Loucy (cell line): ENCODE measurements around the gene DNASE1.

ENCODE experiments used
- H2AFZ ChIP-seq: fragments of 200-600 bp; sonication (generic); 2 replicates; pipeline ENCODE4 v1.6.0; 2016; ENCODE audit warnings: antibody characterized with exemption, mild to moderate bottlenecking, low read length, moderate library complexity
- H3F3A ChIP-seq: fragments of 200-600 bp; 2 replicates; pipeline ENCODE4 v1.6.0; 2016; ENCODE audit warnings: antibody characterized with exemption, low read depth, mild to moderate bottlenecking
- H3K27me3 ChIP-seq: fragments of 200-600 bp; sonication (generic); 2 replicates; pipeline ENCODE4 v1.6.1; 2014; ENCODE audit warnings: low read length, mild to moderate bottlenecking; ENCODE audit not compliant: insufficient read depth, poor library complexity, severe bottlenecking
- H3K36me3 ChIP-seq: fragments of 200-600 bp; sonication (generic); 2 replicates; pipeline ENCODE4 v1.6.1; 2016; ENCODE audit warnings: low read length; ENCODE audit not compliant: insufficient read depth
- H3K4me1 ChIP-seq: fragments of 200-600 bp; sonication (generic); 2 replicates; pipeline ENCODE4 v1.5.1; 2014; ENCODE audit warnings: low read length, mild to moderate bottlenecking; ENCODE audit not compliant: insufficient read depth, poor library complexity, severe bottlenecking
- H3K4me2 ChIP-seq: fragments of 200-600 bp; sonication (generic); 2 replicates; pipeline ENCODE4 v1.6.0; 2014; ENCODE audit warnings: antibody characterized with exemption, low read length, low read depth, mild to moderate bottlenecking; ENCODE audit not compliant: poor library complexity, severe bottlenecking
- H3K4me3 ChIP-seq: fragments of 200-600 bp; sonication (generic); 2 replicates; pipeline ENCODE4 v1.5.1; 2014; ENCODE audit warnings: low read length, mild to moderate bottlenecking, mixed read lengths; ENCODE audit not compliant: poor library complexity, severe bottlenecking
- H3K79me2 ChIP-seq: fragments of 200-600 bp; sonication (generic); 2 replicates; pipeline ENCODE4 v1.6.1; 2014; ENCODE audit warnings: low read length; ENCODE audit not compliant: insufficient read depth
- H3K9ac ChIP-seq: fragments of 200-600 bp; sonication (generic); 2 replicates; pipeline ENCODE4 v1.6.0; 2014; ENCODE audit warnings: mild to moderate bottlenecking, low read depth, low read length, moderate library complexity; ENCODE audit not compliant: poor library complexity, severe bottlenecking
- H3K9me2 ChIP-seq: fragments of 200-600 bp; sonication (generic); replicated peaks from 2 replicates; pipeline ENCODE4 v1.6.1; 2016; ENCODE audit warnings: low read depth, low read length, mixed read lengths
- H3K9me3 ChIP-seq: fragments of 200-600 bp; sonication (generic); 2 replicates; pipeline ENCODE4 v1.6.1; 2014; ENCODE audit warnings: mild to moderate bottlenecking, antibody characterized with exemption, low read length, low read depth; ENCODE audit not compliant: insufficient read depth
- H4K20me1 ChIP-seq: fragments of 200-600 bp; sonication (generic); 2 replicates; pipeline ENCODE4 v1.6.0; 2014; ENCODE audit warnings: antibody characterized with exemption, low read length, mild to moderate bottlenecking; ENCODE audit not compliant: insufficient read depth, poor library complexity, severe bottlenecking
- EZH2phosphoT487 ChIP-seq: fragments of 200-600 bp; IDR thresholded peaks from 2 replicates; pipeline ENCODE4 v1.6.1; 2018; ENCODE audit warnings: antibody characterized with exemption, mild to moderate bottlenecking, moderate library complexity, borderline replicate concordance
- TF ChIP-seq, protein P1 (sequence below): fragments of 200-600 bp; sonication (generic); conservative IDR thresholded peaks from 2 replicates; pipeline ENCODE4 v1.5.1; 2014; ENCODE audit warnings: mild to moderate bottlenecking, antibody characterized with exemption, low read length

The DNASE1 gene

GRCh38 chr16:3662601-3663000 is 8.1 kb downstream of the DNASE1 start:
- H3K36me3 ChIP-seq: peaks cover 4% of the 10 kb centered on the region; the same call in 1 of the 2 replicates
- H3K4me2 ChIP-seq: no peak overlapping the region

GRCh38 chr16:3664187-3664896 is 9.9 kb downstream of the DNASE1 start:
- Histone ChIP-seq H3K4me2 (no peak overlapping the region), H4K20me1 (no peaks in the 10 kb centered on the region), H3F3A (no peaks in the 10 kb centered on the region), H3K4me1 (peaks cover 18% of the 10 kb centered on the region), H3K9ac (no peak overlapping the region), H3K9me3 (no peaks in the 10 kb centered on the region), H3K4me3 (no peak overlapping the region), H3K27me3 (no peaks in the 10 kb centered on the region), H3K79me2 (no peaks in the 10 kb centered on the region), H3K9me2 (no peaks in the 10 kb centered on the region), H3K36me3 (no peaks in the 10 kb centered on the region; the same call in 1 of the 2 replicates), H2AFZ (no peak overlapping the region)
- TF ChIP-seq, protein P1, sequence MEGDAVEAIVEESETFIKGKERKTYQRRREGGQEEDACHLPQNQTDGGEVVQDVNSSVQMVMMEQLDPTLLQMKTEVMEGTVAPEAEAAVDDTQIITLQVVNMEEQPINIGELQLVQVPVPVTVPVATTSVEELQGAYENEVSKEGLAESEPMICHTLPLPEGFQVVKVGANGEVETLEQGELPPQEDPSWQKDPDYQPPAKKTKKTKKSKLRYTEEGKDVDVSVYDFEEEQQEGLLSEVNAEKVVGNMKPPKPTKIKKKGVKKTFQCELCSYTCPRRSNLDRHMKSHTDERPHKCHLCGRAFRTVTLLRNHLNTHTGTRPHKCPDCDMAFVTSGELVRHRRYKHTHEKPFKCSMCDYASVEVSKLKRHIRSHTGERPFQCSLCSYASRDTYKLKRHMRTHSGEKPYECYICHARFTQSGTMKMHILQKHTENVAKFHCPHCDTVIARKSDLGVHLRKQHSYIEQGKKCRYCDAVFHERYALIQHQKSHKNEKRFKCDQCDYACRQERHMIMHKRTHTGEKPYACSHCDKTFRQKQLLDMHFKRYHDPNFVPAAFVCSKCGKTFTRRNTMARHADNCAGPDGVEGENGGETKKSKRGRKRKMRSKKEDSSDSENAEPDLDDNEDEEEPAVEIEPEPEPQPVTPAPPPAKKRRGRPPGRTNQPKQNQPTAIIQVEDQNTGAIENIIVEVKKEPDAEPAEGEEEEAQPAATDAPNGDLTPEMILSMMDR: no peak
- no peak for TF ChIP-seq EZH2phosphoT487

More at GRCh38 chr16:3662601-3663000, 8.1 kb downstream of the DNASE1 start:
- Histone ChIP-seq H3K9me2 (no peaks in the 10 kb centered on the region), H3K27me3 (no peaks in the 10 kb centered on the region), H3K9ac (no peak overlapping the region), H3F3A (no peaks in the 10 kb centered on the region), H3K9me3 (no peaks in the 10 kb centered on the region), H3K79me2 (no peaks in the 10 kb centered on the region), H2AFZ (no peak overlapping the region), H3K4me3 (no peak overlapping the region), H4K20me1 (no peaks in the 10 kb centered on the region), H3K4me1 (peaks cover 10% of the 10 kb centered on the region)
- TF ChIP-seq, protein P1: no peak
- TF ChIP-seq EZH2phosphoT487: no peak

DNA sequence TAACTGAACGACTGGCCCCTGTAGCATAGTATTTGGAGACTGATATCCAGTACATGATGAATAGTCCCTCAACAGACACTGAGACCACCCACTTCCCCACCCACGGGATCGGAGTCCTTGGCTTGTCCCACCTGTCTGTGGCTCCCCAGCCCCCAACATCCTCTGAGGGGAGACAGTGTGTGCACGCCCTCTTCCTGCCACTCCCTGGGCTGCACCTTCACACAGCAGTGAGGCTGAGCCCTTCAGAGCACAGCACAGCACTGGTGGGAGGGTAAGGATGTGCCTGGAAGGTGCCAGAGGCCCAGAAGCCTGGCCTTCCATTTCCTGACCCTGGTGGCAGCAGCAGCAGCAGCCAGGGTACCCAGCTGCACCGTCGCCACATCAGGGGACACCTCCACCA is 11.0 kb downstream of the DNASE1 start:
- Histone ChIP-seq H3K4me2 (peak overlapping the region; percentile 26), H3K9ac (no peak overlapping the region)
- TF ChIP-seq, protein P1: peak; percentile 46
- TF ChIP-seq EZH2phosphoT487: no peak

More for the DNA sequence above, 11.0 kb downstream of the DNASE1 start:
- Histone ChIP-seq H2AFZ (no peak overlapping the region), H3F3A (no peaks in the 10 kb centered on the region), H3K9me3 (no peaks in the 10 kb centered on the region), H3K4me1 (peaks cover 24% of the 10 kb centered on the region), H3K36me3 (no peaks in the 10 kb centered on the region; the same call in 1 of the 2 replicates), H4K20me1 (no peaks in the 10 kb centered on the region), H3K27me3 (no peaks in the 10 kb centered on the region), H3K79me2 (no peaks in the 10 kb centered on the region), H3K9me2 (no peaks in the 10 kb centered on the region), H3K4me3 (no peak overlapping the region)
